ENCODE data around the gene ADAMTS4. TPM values are rescaled to one million over a fixed set of nuclear protein-coding genes. Genes with fewer than 3 reads are reported as not detected.

The ADAMTS4 gene
- total and polyA plus RNA-seq, 9 of the 15 experiments (the other 6 are each of a cell fraction or from before 2014, with no cell fraction given), result 0.07 to 3.7 (median 0.41) TPM

DNA sequence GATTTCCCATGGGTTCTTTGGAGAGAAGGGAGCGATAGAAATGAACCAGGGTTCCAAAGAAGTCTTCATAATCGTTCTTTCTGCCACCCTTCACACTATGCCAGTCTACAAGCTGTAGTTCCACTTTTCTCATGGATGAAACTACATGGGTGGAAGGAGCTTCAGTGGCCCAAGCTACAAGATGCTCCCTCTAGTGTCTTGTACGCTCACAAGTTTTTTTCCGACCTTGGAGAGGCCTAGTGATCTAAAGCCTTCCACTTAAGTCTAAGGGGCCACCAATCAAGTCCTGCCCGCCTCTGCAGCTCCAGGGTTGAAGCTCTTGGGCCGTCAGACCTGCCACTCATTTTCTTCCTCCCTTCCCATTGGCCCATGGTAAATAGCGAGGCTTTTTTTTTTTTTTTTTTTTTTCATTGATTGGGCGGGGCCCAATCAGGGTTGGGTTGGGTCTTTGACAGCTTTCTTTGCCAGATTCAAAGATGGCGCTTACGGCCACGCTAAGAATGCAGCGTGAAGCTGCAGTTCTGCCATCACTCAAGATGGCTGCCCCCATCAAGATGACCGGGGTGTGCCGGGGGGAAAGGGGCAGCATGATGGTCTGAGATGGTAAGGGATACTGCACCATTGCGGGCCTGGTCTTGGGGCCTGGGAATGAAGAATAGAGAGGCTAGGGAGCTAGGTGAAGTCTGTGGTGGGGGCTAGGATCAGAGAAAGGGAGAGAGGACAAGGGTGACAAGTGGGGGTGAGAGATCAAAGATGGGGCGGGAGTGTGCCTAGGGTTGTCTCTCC lies 26.9 kb upstream of the ADAMTS4 start, which contains the start of gene TOMM40L (continued):
- TF ChIP-seq MTA3 (IDR thresholded peaks at IDR 0.05; ENCODE audit: borderline replicate concordance), result peak; percentile 2; the same call in 1 of the 2 replicates
- TF ChIP-seq SIN3B (IDR thresholded peaks at IDR 0.05; ENCODE audit: low read depth), result peak; percentile 68; the same call in 1 of the 2 replicates
- TF ChIP-seq, protein P1, sequence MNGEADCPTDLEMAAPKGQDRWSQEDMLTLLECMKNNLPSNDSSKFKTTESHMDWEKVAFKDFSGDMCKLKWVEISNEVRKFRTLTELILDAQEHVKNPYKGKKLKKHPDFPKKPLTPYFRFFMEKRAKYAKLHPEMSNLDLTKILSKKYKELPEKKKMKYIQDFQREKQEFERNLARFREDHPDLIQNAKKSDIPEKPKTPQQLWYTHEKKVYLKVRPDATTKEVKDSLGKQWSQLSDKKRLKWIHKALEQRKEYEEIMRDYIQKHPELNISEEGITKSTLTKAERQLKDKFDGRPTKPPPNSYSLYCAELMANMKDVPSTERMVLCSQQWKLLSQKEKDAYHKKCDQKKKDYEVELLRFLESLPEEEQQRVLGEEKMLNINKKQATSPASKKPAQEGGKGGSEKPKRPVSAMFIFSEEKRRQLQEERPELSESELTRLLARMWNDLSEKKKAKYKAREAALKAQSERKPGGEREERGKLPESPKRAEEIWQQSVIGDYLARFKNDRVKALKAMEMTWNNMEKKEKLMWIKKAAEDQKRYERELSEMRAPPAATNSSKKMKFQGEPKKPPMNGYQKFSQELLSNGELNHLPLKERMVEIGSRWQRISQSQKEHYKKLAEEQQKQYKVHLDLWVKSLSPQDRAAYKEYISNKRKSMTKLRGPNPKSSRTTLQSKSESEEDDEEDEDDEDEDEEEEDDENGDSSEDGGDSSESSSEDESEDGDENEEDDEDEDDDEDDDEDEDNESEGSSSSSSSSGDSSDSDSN (IDR thresholded peaks at IDR 0.05; ENCODE audit: borderline replicate concordance in 1 of 2, low read depth in 2 of 2, low read length in 2 of 2), result peak; percentile 30 to 57; a peak in 1 of 4 replicates
- TF ChIP-seq FOSL1 (tag; conservative IDR thresholded peaks at IDR 0.05), result no peak
- TF ChIP-seq ATF1 (CRISPR knock-in tag; IDR thresholded peaks at IDR 0.05), result no peak
- peak; percentile 78 for TF ChIP-seq ATF1 (tag; IDR thresholded peaks at IDR 0.05)
- peak; percentile 67 for TF ChIP-seq ZFX (CRISPR knock-in tag; IDR thresholded peaks at IDR 0.05)
- TF ChIP-seq RAD21 (CRISPR knock-in tag; conservative IDR thresholded peaks at IDR 0.05 in 1 of 2, IDR thresholded peaks at IDR 0.05 in 1 of 2), result peak; percentile 65 to 82
- TF ChIP-seq RBM14 (IDR thresholded peaks at IDR 0.05; ENCODE audit: borderline replicate concordance, insufficient read depth, low read depth, low read length), result no peak
- TF ChIP-seq ZNF77 (CRISPR knock-in tag; IDR thresholded peaks at IDR 0.05), result no peak
- 0 out of 4 replicates have a peak, but pooled peaks of 1 of the 2 experiments have one; percentile 13 for TF ChIP-seq RCOR1 (IDR thresholded peaks at IDR 0.05; ENCODE audit: borderline replicate concordance in 1 of 2, low read depth in 2 of 2, low read length in 2 of 2)
- peak; percentile 66 for TF ChIP-seq ATF7 (IDR thresholded peaks at IDR 0.05)
- TF ChIP-seq, protein P2, sequence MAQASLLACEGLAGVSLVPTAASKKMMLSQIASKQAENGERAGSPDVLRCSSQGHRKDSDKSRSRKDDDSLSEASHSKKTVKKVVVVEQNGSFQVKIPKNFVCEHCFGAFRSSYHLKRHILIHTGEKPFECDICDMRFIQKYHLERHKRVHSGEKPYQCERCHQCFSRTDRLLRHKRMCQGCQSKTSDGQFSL (CRISPR knock-in tag; IDR thresholded peaks at IDR 0.05), result peak; percentile 71; the same call in 1 of the 2 replicates
- TF ChIP-seq, protein P2 (tag; IDR thresholded peaks at IDR 0.05), result 0 out of 4 replicates have a peak, but pooled peaks of 1 of the 2 experiments have one; percentile 44
- no peak for TF ChIP-seq NFIX (CRISPR knock-in tag; IDR thresholded peaks at IDR 0.05; ENCODE audit: low read depth)
- TF ChIP-seq JUN (IDR thresholded peaks at IDR 0.05; ENCODE audit: borderline replicate concordance, low read depth, low read length), result peak; percentile 4; the same call in 1 of the 2 replicates
- TF ChIP-seq JUN (CRISPR knock-in tag; IDR thresholded peaks at IDR 0.05; ENCODE audit: borderline replicate concordance), result no peak
- peak in 1 of 2 experiments; percentile 8; a peak in 1 of 3 replicates for TF ChIP-seq CBX3 (IDR thresholded peaks at IDR 0.05; ENCODE audit: borderline replicate concordance in 1 of 2, low read length in 2 of 2)
- TF ChIP-seq, protein P3, sequence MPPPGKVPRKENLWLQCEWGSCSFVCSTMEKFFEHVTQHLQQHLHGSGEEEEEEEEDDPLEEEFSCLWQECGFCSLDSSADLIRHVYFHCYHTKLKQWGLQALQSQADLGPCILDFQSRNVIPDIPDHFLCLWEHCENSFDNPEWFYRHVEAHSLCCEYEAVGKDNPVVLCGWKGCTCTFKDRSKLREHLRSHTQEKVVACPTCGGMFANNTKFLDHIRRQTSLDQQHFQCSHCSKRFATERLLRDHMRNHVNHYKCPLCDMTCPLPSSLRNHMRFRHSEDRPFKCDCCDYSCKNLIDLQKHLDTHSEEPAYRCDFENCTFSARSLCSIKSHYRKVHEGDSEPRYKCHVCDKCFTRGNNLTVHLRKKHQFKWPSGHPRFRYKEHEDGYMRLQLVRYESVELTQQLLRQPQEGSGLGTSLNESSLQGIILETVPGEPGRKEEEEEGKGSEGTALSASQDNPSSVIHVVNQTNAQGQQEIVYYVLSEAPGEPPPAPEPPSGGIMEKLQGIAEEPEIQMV (tag; conservative IDR thresholded peaks at IDR 0.05; ENCODE audit: low read depth), result 0 out of 2 replicates have a peak, but pooled peaks have one; percentile 31
- TF ChIP-seq PHF20 (IDR thresholded peaks at IDR 0.05; ENCODE audit: partially characterized antibody), result peak; percentile 66
- no peak for TF ChIP-seq HMGN3 (IDR thresholded peaks at IDR 0.05; ENCODE audit: borderline replicate concordance, extremely low read depth, insufficient read length, low read depth, low read length)
